Lower leg skin (tissue), 4 donors: Measurements from ENCODE around the gene CLCNKB. TPM values are rescaled to one million over a fixed set of nuclear protein-coding genes. Genes with fewer than 3 reads are reported as not detected.

Experiments
- DNase-seq, 2 donors: peaks; one replicate each; pipeline ENCODE4 v3.0.0-alpha.2; 2019; ENCODE audit warnings: low spot score in 2 of 2
- H3K4me3 ChIP-seq: fragments of 200-600 bp; sonication (generic); 2 replicates; pipeline ENCODE4 v1.5.1; 2017; ENCODE audit warnings: mild to moderate bottlenecking, low read depth; ENCODE audit not compliant: poor library complexity, severe bottlenecking
- POLR2A ChIP-seq, 2 donors: fragments of 450-650 bp; IDR thresholded peaks; one replicate each; pipeline ENCODE4 v1.6.1; 2016 to 2017; ENCODE audit warnings: antibody characterized with exemption in 2 of 2, mild to moderate bottlenecking in 1 of 2, moderate library complexity in 1 of 2
- WGBS, 2 donors: methylation state at CpG; one replicate each; pipeline ENCODE4 v1.1.5; 2018; 5-methylcytosine and 5-hydroxymethylcytosine counted together
- intact Hi-C: fragments of 100-400 bp; cut with DNase I; formaldehyde crosslinking; loops from one replicate; pipeline ENCODE4 v1.15.0; 2023; ENCODE audit warnings: low total_unique reads
- total RNA-seq, 4 donors: library from RNA; depleted of rRNA; stranded (reverse); fragments of >200 nt; gene quantifications; one replicate each; pipeline ENCODE4 v1.1.0, GENCODE V29; 2016
- TF ChIP-seq, protein P1 (sequence below), 3 donors: fragments of 450-650 bp; IDR thresholded peaks; one replicate each; pipeline ENCODE4 v1.5.1; 2016; ENCODE audit warnings: antibody characterized with exemption in 3 of 3, mild to moderate bottlenecking in 3 of 3, moderate library complexity in 2 of 3

CLCNKB gene
- total RNA-seq, 4 donors from 2014 or later = 0.26 TPM; not detected in 3

DNA sequence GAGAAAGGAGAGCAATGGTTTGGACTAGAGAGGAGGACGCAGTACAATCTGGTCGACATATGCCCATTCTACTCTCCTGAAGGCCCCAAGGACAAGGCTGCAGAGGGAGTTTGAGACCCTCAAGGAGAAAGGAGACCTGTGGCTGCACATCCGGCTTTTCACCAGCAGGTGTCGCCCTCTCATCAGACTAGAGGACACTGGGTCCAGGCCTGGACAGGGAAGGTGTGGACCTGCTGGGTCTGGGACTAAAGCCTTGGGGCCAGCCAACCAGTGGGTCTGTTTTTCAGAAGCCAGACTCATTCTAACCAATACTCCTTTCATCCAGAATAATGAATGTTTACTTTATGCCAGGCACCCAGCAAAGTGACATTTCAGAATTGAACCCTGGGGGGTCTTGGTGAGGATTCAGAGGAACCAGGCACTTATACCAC lies 34.5 kb upstream of the CLCNKB start:
- peak; percentile 73 to 95 for DNase-seq
- intact Hi-C loops = no loop called here

DNA sequence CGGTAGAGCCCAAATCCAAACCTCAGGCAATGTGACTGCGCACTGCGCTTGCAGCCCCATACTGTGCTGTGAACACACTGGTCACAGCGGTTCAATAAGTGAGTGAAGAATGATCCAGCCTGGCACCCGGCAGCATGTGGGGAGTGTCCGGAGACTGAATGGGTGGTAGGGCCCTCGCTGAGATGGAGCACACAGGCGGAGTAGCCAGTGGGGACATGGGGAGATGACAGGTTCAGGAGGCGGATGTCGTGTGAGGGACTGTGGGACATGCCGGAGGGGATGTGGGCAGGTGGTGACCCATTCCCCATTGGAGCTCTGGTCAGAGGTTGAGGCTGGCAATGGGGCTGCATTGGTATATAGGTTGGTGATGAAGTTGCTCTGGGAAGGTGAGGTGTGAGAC lies 33.9 kb upstream of the CLCNKB start:
- H3K4me3 ChIP-seq = no peak overlapping the region
- TF ChIP-seq, protein P1, sequence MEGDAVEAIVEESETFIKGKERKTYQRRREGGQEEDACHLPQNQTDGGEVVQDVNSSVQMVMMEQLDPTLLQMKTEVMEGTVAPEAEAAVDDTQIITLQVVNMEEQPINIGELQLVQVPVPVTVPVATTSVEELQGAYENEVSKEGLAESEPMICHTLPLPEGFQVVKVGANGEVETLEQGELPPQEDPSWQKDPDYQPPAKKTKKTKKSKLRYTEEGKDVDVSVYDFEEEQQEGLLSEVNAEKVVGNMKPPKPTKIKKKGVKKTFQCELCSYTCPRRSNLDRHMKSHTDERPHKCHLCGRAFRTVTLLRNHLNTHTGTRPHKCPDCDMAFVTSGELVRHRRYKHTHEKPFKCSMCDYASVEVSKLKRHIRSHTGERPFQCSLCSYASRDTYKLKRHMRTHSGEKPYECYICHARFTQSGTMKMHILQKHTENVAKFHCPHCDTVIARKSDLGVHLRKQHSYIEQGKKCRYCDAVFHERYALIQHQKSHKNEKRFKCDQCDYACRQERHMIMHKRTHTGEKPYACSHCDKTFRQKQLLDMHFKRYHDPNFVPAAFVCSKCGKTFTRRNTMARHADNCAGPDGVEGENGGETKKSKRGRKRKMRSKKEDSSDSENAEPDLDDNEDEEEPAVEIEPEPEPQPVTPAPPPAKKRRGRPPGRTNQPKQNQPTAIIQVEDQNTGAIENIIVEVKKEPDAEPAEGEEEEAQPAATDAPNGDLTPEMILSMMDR (IDR thresholded peaks at IDR 0.05) = no peak
- no peak for TF ChIP-seq POLR2A (IDR thresholded peaks at IDR 0.05)
- DNase-seq = no peak
- intact Hi-C loops = no loop called here
- 90 to 91% methylated on average over 11 of the region's 11 CpGs for WGBS, 2 donors

More for the DNA sequence above, 34.5 kb upstream of the CLCNKB start:
- WGBS, 2 donors = 0 to 4% methylated on average over 4 of the region's 4 CpGs
- TF ChIP-seq POLR2A (IDR thresholded peaks at IDR 0.05) = no peak
- TF ChIP-seq, protein P1 (IDR thresholded peaks at IDR 0.05) = peak in 1 of 3 donors; percentile 96
- no peak overlapping the region for H3K4me3 ChIP-seq

DNA sequence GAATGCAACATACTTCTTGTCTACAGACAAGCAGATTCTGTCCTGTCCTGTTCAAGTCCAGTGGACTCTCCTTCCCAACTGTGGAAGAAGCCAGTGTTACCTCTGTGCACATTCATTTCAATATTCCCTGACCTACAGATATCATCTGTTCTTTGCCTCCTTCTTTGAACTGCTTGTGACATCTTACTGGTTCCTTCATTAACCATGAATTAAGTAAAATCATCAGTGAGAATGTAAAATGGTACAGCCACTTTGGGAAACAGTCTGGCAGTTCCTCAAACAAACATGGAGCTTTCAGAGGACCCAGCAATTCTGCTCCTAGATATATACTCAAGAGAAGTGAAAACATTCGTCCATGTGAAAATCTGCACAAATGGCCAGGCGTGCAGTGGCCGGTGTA lies 32.7 kb upstream of the CLCNKB start:
- TF ChIP-seq, protein P1 (IDR thresholded peaks at IDR 0.05) = no peak
- TF ChIP-seq POLR2A (IDR thresholded peaks at IDR 0.05) = no peak
- no peak for DNase-seq
- intact Hi-C loops = no loop called here
- H3K4me3 ChIP-seq = no peak overlapping the region
- WGBS, 2 donors = 95 to 96% methylated on average over 3 of the region's 3 CpGs

DNA sequence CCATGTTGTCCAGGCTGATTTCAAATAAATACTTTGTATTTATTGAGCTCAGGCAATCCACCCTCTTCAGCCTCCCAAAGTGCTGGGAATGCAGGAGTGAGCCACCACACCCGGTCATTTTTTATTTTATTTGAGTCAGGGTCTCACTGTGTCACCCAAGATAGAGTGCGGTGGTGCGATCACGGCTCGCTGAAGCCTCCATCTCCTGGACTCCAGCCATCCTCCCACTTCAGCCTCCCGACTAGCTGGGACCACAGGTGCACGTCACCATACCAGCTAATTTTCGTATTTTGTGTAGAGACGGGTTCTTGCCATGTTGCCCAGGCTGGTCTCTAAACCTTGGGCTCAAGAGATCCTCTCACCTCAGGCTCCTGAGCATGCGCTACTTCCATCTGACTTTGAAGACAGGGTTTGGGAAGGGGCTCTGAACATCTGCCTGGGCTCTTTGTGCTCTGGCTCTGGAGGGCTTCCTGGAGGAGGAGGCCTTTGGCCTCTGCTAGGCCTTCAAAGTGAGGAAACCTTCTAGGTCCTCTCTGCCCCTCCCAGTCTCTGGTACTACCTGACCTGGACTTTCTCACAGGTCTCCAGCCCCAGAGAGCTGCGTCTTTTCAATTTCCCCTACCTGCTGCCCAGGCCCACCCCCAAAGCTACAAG lies 31.5 kb upstream of the CLCNKB start:
- no peak for DNase-seq
- TF ChIP-seq POLR2A (IDR thresholded peaks at IDR 0.05) = no peak
- TF ChIP-seq, protein P1 (IDR thresholded peaks at IDR 0.05) = no peak
- 94 to 95% methylated on average over 11 of the region's 11 CpGs for WGBS, 2 donors
- intact Hi-C loops = no loop called here
- no peak overlapping the region for H3K4me3 ChIP-seq

DNA sequence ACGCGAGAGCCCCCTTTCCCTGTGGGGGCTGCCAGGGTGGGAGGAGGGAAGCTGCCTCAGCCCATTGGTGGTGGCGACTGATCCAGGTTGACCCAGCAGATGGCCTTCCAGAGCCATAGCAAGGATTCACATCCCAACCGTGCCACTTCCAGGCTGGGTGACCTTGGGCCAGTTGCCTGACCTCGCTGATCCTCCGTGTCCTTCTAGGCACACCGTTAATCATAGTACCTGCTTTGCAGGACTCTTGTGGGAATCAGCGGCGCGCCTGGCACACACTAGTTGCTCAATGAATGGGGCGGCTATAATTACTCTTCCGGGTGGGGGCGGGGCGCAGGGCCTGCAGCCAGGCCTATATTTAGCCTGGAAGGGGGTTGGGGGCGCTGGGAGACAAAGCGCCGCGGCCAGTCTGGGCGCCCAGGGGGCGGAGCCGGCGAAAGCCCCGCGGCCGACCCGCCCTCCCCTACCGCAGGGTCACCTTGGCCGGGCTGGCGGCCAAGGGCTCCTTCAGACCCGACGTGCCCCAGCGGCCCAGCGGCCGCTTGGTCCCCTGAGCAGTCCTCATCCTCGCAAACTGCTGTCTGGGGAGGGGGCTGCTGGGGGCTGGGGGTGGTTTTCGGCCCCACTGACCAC lies 30.9 kb upstream of the CLCNKB start:
- no peak for TF ChIP-seq POLR2A (IDR thresholded peaks at IDR 0.05)
- TF ChIP-seq, protein P1 (IDR thresholded peaks at IDR 0.05) = no peak
- 7 to 11% methylated on average over 19 to 27 of the region's 36 CpGs for WGBS, 2 donors
- intact Hi-C loops = no loop called here
- DNase-seq = no peak
- no peak overlapping the region for H3K4me3 ChIP-seq
